H9 (cell line): ENCODE data around the gene IMPDH1. TPM values are rescaled to one million over a fixed set of nuclear protein-coding genes. Genes with fewer than 3 reads are reported as not detected.

ENCODE experiments used
- DNase-seq: peaks from one replicate; pipeline ENCODE4 v3.0.0-alpha.2; 2017
- H2AFZ ChIP-seq: one replicate; pipeline ENCODE4 v1.6.1; 2013; ENCODE audit warnings: mild to moderate bottlenecking, low read length, control low read depth, moderate library complexity
- H2AK5ac ChIP-seq: 2 replicates; pipeline ENCODE4 v1.6.1; 2013; ENCODE audit warnings: low read length, control low read depth, mixed read lengths; ENCODE audit not compliant: insufficient read length
- H2BK120ac ChIP-seq: one replicate; pipeline ENCODE4 v1.6.1; 2013; ENCODE audit warnings: low read depth, mild to moderate bottlenecking, low read length, control low read depth, inconsistent platforms; ENCODE audit not compliant: poor library complexity, severe bottlenecking
- H2BK12ac ChIP-seq: 2 replicates; pipeline ENCODE4 v1.6.1; 2013; ENCODE audit warnings: low read length, control low read depth, mixed read lengths, low read depth; ENCODE audit not compliant: insufficient read length
- H2BK15ac ChIP-seq: 2 replicates; pipeline ENCODE4 v1.6.1; 2013; ENCODE audit warnings: low read depth, low read length, control low read depth
- H2BK20ac ChIP-seq: one replicate; pipeline ENCODE4 v1.6.1; 2013; ENCODE audit warnings: low read depth, mild to moderate bottlenecking, low read length, control low read depth, inconsistent platforms; ENCODE audit not compliant: poor library complexity, severe bottlenecking
- H2BK5ac ChIP-seq: 2 replicates; pipeline ENCODE4 v1.6.1; 2013; ENCODE audit warnings: low read length, control low read depth, mixed read lengths; ENCODE audit not compliant: insufficient read length
- H3K14ac ChIP-seq: 2 replicates; pipeline ENCODE4 v1.6.1; 2013; ENCODE audit warnings: low read length, control low read depth; ENCODE audit not compliant: insufficient read depth
- H3K18ac ChIP-seq: 2 replicates; pipeline ENCODE4 v1.6.1; 2013; ENCODE audit warnings: low read depth, mild to moderate bottlenecking, mixed read lengths, low read length, control low read depth; ENCODE audit not compliant: insufficient read length
- H3K23ac ChIP-seq: 2 replicates; pipeline ENCODE4 v1.6.1; 2013; ENCODE audit warnings: low read length, control low read depth, mixed read lengths, low read depth; ENCODE audit not compliant: insufficient read length
- H3K23me2 ChIP-seq: 2 replicates; pipeline ENCODE4 v1.6.1; 2013; ENCODE audit warnings: low read depth, mild to moderate bottlenecking, mixed read lengths, low read length, control low read depth; ENCODE audit not compliant: insufficient read length, poor library complexity, severe bottlenecking
- H3K27ac ChIP-seq: 2 replicates; pipeline ENCODE4 v1.5.1; 2013; ENCODE audit warnings: low read length, control low read depth, mixed read lengths, low read depth; ENCODE audit not compliant: insufficient read length
- H3K27me3 ChIP-seq: 2 replicates; pipeline ENCODE4 v1.6.1; 2013; ENCODE audit warnings: low read length, control low read depth, inconsistent platforms; ENCODE audit not compliant: insufficient read depth
- H3K4ac ChIP-seq: 2 replicates; pipeline ENCODE4 v1.6.1; 2013; ENCODE audit warnings: low read depth, mild to moderate bottlenecking, control low read depth, inconsistent platforms, low read length, moderate library complexity
- H3K4me1 ChIP-seq: 2 replicates; pipeline ENCODE4 v1.6.1; 2013; ENCODE audit warnings: low read length, control low read depth, inconsistent platforms; ENCODE audit not compliant: insufficient read depth
- H3K4me2 ChIP-seq: 2 replicates; pipeline ENCODE4 v1.6.1; 2013; ENCODE audit warnings: low read length, control low read depth, mixed read lengths; ENCODE audit not compliant: insufficient read length, insufficient read depth
- H3K56ac ChIP-seq: 2 replicates; pipeline ENCODE4 v1.6.1; 2013; ENCODE audit warnings: low read depth, mild to moderate bottlenecking, mixed read lengths, low read length, control low read depth; ENCODE audit not compliant: insufficient read length
- H3K79me1 ChIP-seq: 2 replicates; pipeline ENCODE4 v1.6.1; 2013; ENCODE audit warnings: low read depth, mild to moderate bottlenecking, moderate library complexity, low read length, control low read depth, inconsistent platforms; ENCODE audit not compliant: insufficient read depth, poor library complexity, severe bottlenecking
- H3K79me2 ChIP-seq: 2 replicates; pipeline ENCODE4 v1.6.1; 2013; ENCODE audit warnings: low read length, control low read depth, inconsistent platforms; ENCODE audit not compliant: insufficient read depth
- H3K9ac ChIP-seq: 2 replicates; pipeline ENCODE4 v1.6.1; 2013; ENCODE audit warnings: low read length, control low read depth, mixed read lengths; ENCODE audit not compliant: insufficient read length; ENCODE audit errors: extremely low read depth
- H3K9me3 ChIP-seq: one replicate; pipeline ENCODE4 v1.6.1; 2013; ENCODE audit warnings: low read depth, low read length, inconsistent platforms; ENCODE audit not compliant: control insufficient read depth
- H3T11ph ChIP-seq: one replicate; pipeline ENCODE4 v1.6.1; 2013; ENCODE audit warnings: mild to moderate bottlenecking, low read length, control low read depth, inconsistent platforms
- H4K20me1 ChIP-seq: one replicate; pipeline ENCODE4 v1.6.1; 2013; ENCODE audit not compliant: control insufficient read depth, insufficient read length, insufficient read depth
- H4K5ac ChIP-seq: 2 replicates; pipeline ENCODE4 v1.6.1; 2013; ENCODE audit warnings: low read depth, mild to moderate bottlenecking, mixed read lengths, low read length, control low read depth; ENCODE audit not compliant: insufficient read length
- H4K8ac ChIP-seq: replicated peaks from 2 replicates; pipeline ENCODE4 v1.6.1; 2013; ENCODE audit warnings: low read length, control low read depth, mixed read lengths, low read depth; ENCODE audit not compliant: insufficient read length
- H4K91ac ChIP-seq: 2 replicates; pipeline ENCODE4 v1.6.1; 2013; ENCODE audit warnings: low read depth, mild to moderate bottlenecking, moderate library complexity, mixed read lengths, low read length, control low read depth; ENCODE audit not compliant: insufficient read length
- H3K27ac Mint-ChIP-seq, 3 experiments: 2 replicates in 2 of 3; 3 replicates in 1 of 3; pipeline ENCODE4 v1.8.0; 2020 to 2021; ENCODE audit warnings: mixed read lengths in 3 of 3, mild to moderate bottlenecking in 1 of 3, moderate library complexity in 1 of 3
- H3K27me3 Mint-ChIP-seq: 2 replicates; pipeline ENCODE4 v1.8.0; 2021; ENCODE audit warnings: low read depth, mild to moderate bottlenecking, moderate library complexity, mixed read lengths
- H3K36me3 Mint-ChIP-seq, 3 experiments: 2 replicates in 2 of 3; 3 replicates in 1 of 3; pipeline ENCODE4 v1.8.0; 2020 to 2021; ENCODE audit warnings: low read depth in 3 of 3, mixed read lengths in 3 of 3; ENCODE audit not compliant: insufficient read depth in 1 of 3
- H3K4me1 Mint-ChIP-seq, 2 experiments: 2 replicates each; pipeline ENCODE4 v1.8.0; 2020; ENCODE audit warnings: mixed read lengths in 2 of 2
- H3K4me3 Mint-ChIP-seq, 2 experiments: 2 replicates in 1 of 2; 3 replicates in 1 of 2; pipeline ENCODE4 v1.8.0; 2020 to 2021; ENCODE audit warnings: mild to moderate bottlenecking in 2 of 2, mixed read lengths in 2 of 2, moderate library complexity in 1 of 2
- H3K9me3 Mint-ChIP-seq, 2 experiments: 2 replicates in 1 of 2; 3 replicates in 1 of 2; pipeline ENCODE4 v1.8.0; 2020; ENCODE audit warnings: mild to moderate bottlenecking in 2 of 2, mixed read lengths in 2 of 2, moderate library complexity in 1 of 2
- WGBS: extraction: QIAGEN DNeasy Blood & Tissue Kit; methylation state at CpG from one replicate; pipeline ENCODE4 v1.1.7; 2013; ENCODE audit warnings: missing lambda C conversion rate, low lambda C conversion rate, mixed read lengths; ENCODE audit not compliant: insufficient read length; ENCODE audit errors: extremely low coverage; 5-methylcytosine and 5-hydroxymethylcytosine counted together
- total RNA-seq: library from RNA; stranded (reverse); gene quantifications from 2 replicates; pipeline ENCODE4 v1.2.1, GENCODE V29; 2021
- TF ChIP-seq, protein P1 (sequence below): fragments of 200-600 bp; sonication (generic); conservative IDR thresholded peaks from 3 replicates; pipeline ENCODE4 v1.8.0; 2021; ENCODE audit warnings: antibody characterized with exemption, mild to moderate bottlenecking

The IMPDH1 gene
- total RNA-seq, 1 experiment from 2014 or later, result 35.2 TPM

DNA sequence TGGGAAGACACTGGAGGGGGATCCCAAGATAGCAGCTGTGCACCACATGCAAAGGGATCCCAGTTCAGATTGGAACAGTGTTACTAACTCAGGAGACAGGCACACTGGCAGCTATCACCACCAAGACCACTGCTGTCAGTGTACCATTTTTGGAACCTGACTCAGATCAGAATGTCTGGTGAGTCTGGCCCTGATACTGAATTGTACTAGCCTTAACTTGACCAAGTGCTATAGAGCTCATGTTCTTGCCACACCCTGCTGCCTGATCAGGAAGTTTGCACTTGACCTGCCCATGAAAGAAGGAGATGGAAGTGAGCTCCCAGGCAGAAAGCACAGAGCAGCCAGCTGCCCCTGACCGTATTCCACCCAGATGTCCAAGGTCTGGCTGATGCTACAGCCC, 43.5 kb downstream of the IMPDH1 start:
- no peak overlapping the region for H2AFZ ChIP-seq
- H4K5ac ChIP-seq, result no peak overlapping the region
- H2BK15ac ChIP-seq, result no peak overlapping the region
- H3K36me3 Mint-ChIP-seq, result no peaks in the 10 kb centered on the region; a peak in 2 of 7 replicates
- H3K18ac ChIP-seq, result no peak overlapping the region
- H3K9me3 Mint-ChIP-seq, result peaks cover 0 to 1% of the 10 kb centered on the region in 2 experiments; a peak in 2 of 5 replicates
- no CpG with 5 or more reads among the region's 1 CpG for WGBS
- TF ChIP-seq, protein P1, sequence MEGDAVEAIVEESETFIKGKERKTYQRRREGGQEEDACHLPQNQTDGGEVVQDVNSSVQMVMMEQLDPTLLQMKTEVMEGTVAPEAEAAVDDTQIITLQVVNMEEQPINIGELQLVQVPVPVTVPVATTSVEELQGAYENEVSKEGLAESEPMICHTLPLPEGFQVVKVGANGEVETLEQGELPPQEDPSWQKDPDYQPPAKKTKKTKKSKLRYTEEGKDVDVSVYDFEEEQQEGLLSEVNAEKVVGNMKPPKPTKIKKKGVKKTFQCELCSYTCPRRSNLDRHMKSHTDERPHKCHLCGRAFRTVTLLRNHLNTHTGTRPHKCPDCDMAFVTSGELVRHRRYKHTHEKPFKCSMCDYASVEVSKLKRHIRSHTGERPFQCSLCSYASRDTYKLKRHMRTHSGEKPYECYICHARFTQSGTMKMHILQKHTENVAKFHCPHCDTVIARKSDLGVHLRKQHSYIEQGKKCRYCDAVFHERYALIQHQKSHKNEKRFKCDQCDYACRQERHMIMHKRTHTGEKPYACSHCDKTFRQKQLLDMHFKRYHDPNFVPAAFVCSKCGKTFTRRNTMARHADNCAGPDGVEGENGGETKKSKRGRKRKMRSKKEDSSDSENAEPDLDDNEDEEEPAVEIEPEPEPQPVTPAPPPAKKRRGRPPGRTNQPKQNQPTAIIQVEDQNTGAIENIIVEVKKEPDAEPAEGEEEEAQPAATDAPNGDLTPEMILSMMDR, result no peak
- H3K79me2 ChIP-seq, result no peaks in the 10 kb centered on the region
- H2BK12ac ChIP-seq, result no peak overlapping the region
- no peak overlapping the region for H4K8ac ChIP-seq
- H3K9me3 ChIP-seq, result no peaks in the 10 kb centered on the region
- no peak overlapping the region for H3T11ph ChIP-seq
- H4K20me1 ChIP-seq, result no peaks in the 10 kb centered on the region
- DNase-seq, result no peak
- no peak overlapping the region for H3K14ac ChIP-seq
- H3K4me1 Mint-ChIP-seq, result peaks cover 4 to 5% of the 10 kb centered on the region in 2 experiments; a peak in 3 of 4 replicates
- H4K91ac ChIP-seq, result no peak overlapping the region
- no peak overlapping the region for H3K56ac ChIP-seq
- no peak overlapping the region for H3K4me2 ChIP-seq
- H3K4me1 ChIP-seq, result no peaks in the 10 kb centered on the region
- H3K27ac ChIP-seq, result no peak overlapping the region
- no peaks in the 10 kb centered on the region for H3K79me1 ChIP-seq
- peaks cover 1% of the 10 kb centered on the region for H3K23me2 ChIP-seq
- no peak overlapping the region for H2BK5ac ChIP-seq
- no peak overlapping the region for H3K27ac Mint-ChIP-seq
- H3K4me3 Mint-ChIP-seq, result no peak overlapping the region
- H2BK120ac ChIP-seq, result no peak overlapping the region
- H3K23ac ChIP-seq, result no peak overlapping the region
- H2BK20ac ChIP-seq, result no peak overlapping the region
- no peak overlapping the region for H3K9ac ChIP-seq
- no peak overlapping the region for H3K4ac ChIP-seq
- H3K27me3 Mint-ChIP-seq, result peaks cover 76% of the 10 kb centered on the region
- H3K27me3 ChIP-seq, result peaks cover 27% of the 10 kb centered on the region
- H2AK5ac ChIP-seq, result no peak overlapping the region
